Ishikawa (cell line): ENCODE data around the gene MYO16.

ENCODE experiments used
- CEBPB ChIP-seq: IDR thresholded peaks from 2 replicates; pipeline ENCODE4 v1.6.1; 2012
- CREB1 ChIP-seq: IDR thresholded peaks from 2 replicates; pipeline ENCODE4 v1.6.1; 2012; ENCODE audit warnings: low read depth
- EGR1 ChIP-seq: IDR thresholded peaks from 2 replicates; pipeline ENCODE4 v1.6.1; 2012
- EP300 ChIP-seq: IDR thresholded peaks from 2 replicates; pipeline ENCODE4 v1.6.1; 2012; ENCODE audit warnings: borderline replicate concordance
- FOXM1 ChIP-seq: IDR thresholded peaks from 2 replicates; pipeline ENCODE4 v1.6.1; 2012; ENCODE audit warnings: low read depth, borderline replicate concordance
- MAX ChIP-seq: IDR thresholded peaks from 2 replicates; pipeline ENCODE4 v1.6.1; 2012
- NFIC ChIP-seq: IDR thresholded peaks from 2 replicates; pipeline ENCODE4 v1.6.1; 2012
- RAD21 ChIP-seq: IDR thresholded peaks from 2 replicates; pipeline ENCODE4 v1.6.1; 2012; ENCODE audit warnings: low read depth
- REST ChIP-seq: IDR thresholded peaks from 2 replicates; pipeline ENCODE4 v1.6.1; 2012; ENCODE audit warnings: low read depth, mild to moderate bottlenecking
- TAF1 ChIP-seq: IDR thresholded peaks from 2 replicates; pipeline ENCODE4 v1.6.1; 2012; ENCODE audit warnings: low read depth, mild to moderate bottlenecking
- TCF12 ChIP-seq: IDR thresholded peaks from 2 replicates; pipeline ENCODE4 v1.6.1; 2012; ENCODE audit warnings: low read depth
- TEAD4 ChIP-seq: IDR thresholded peaks from 2 replicates; pipeline ENCODE4 v1.6.1; 2012
- USF1 ChIP-seq: IDR thresholded peaks from 2 replicates; pipeline ENCODE4 v1.6.1; 2012
- YY1 ChIP-seq: IDR thresholded peaks from 2 replicates; pipeline ENCODE4 v1.6.1; 2012; ENCODE audit warnings: low read depth
- ZBTB7A ChIP-seq: IDR thresholded peaks from 2 replicates; pipeline ENCODE4 v1.6.1; 2012; ENCODE audit warnings: low read depth

The MYO16 gene

DNA sequence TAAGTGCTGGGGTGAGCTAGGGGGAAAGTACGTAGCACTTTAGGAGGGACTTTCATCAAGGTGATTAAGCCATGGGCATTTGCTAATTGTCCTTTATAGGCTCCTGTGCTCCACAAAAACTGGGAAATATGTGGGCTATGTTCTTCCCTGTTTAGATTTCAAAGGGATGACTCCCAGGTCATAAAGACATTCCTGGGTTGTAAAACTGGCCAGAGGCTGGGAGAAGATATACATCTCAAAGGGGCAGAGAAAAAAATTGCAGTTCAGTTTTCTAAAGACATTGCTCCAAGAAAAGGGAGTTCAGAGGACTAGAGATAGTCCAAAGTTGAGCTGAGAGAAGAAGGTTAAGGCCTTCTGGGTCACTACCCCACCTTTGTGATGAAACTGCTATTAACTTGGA, 204.8 kb downstream of the MYO16 start:
- TF ChIP-seq FOXM1 (no peak), MAX (no peak), CREB1 (no peak), RAD21 (no peak), EGR1 (no peak), TCF12 (no peak), CEBPB (no peak), NFIC (no peak), EP300 (no peak), TEAD4 (no peak), USF1 (no peak), ZBTB7A (no peak), YY1 (no peak), REST (no peak), TAF1 (no peak)

DNA sequence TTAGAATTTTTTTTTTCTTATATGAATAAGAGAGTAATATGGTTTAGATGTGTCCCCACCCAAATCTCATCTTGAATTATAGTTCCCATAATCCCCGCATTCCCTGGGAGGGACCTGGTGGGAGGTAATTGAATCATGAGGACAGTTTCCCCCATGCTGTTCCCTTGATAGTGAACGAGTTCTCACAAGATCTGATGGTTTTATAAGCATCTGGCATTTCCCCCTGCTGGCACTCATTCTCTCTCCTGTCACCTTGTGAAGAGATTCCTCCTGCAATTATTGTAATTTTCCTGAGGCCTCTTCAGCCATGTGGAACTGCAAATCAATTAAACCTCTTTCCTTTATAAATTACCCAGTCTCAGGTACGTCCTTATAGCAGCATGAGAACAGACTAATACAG, 205.7 kb downstream of the MYO16 start:
- TF ChIP-seq YY1 (no peak), REST (no peak), TCF12 (no peak), USF1 (no peak), EP300 (no peak), CEBPB (no peak), TAF1 (no peak), NFIC (no peak), FOXM1 (no peak), CREB1 (no peak), EGR1 (no peak), TEAD4 (no peak), ZBTB7A (no peak), RAD21 (no peak), MAX (no peak)

DNA sequence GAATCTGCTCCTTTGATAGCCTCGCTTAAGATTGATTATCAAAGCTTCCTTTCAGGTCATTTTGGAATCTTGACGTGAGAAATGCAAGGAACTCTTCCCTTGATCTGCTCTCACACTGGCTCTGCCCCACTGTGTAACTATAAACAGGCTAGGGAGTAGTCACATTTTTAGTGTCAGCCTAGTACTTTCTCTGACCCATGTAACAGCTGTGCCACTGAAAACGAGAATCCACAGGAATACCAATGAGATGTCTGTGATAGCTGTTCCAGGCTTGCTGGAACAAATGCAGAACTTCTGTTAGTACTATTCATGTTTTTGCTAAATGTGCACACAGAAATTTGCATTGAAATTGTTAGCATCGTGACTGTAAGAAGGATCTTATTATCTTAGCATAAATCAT, 221.3 kb downstream of the MYO16 start:
- no peak for TF ChIP-seq CREB1
- TF ChIP-seq EP300, result no peak
- no peak for TF ChIP-seq MAX
- TF ChIP-seq TCF12, result no peak
- TF ChIP-seq EGR1, result no peak

- no peak for TF ChIP-seq USF1
- no peak for TF ChIP-seq EP300
- TF ChIP-seq EGR1, result no peak
- TF ChIP-seq TCF12, result no peak
- no peak for TF ChIP-seq CEBPB
- no peak for TF ChIP-seq REST
- TF ChIP-seq MAX, result no peak
- no peak for TF ChIP-seq NFIC
- no peak for TF ChIP-seq FOXM1
- no peak for TF ChIP-seq CREB1
Measured at GRCh38 chr13:108851660-108852059, 222.2 kb downstream of the MYO16 start.
